Panc1 (cell line): ENCODE results near the gene ODAPH. TPM values are rescaled to one million over a fixed set of nuclear protein-coding genes. Genes with fewer than 3 reads are reported as not detected.

ENCODE experiments used
- ATAC-seq: fragments of 200-7000 bp; cut with Tn5 transposase; 2 replicates; pipeline ENCODE4 v1.9.1; 2020; ENCODE audit warnings: mild to moderate bottlenecking, moderate library complexity
- BruUV-seq: library from RNA; stranded (reverse); fragments of 400-500 nt; replicated peaks from 2 replicates; lab custom pipeline; 2021; lab: Mats Ljungman, UMichigan
- CTCF ChIA-PET: fragments of 300-600 bp; sonication (Branson Sonifier 250); formaldehyde crosslinking; loops from one replicate; lab custom pipeline; 2022; ENCODE audit warnings: antibody characterized with exemption; lab: Charles Lee
- POLR2A ChIA-PET: fragments of 300-600 bp; sonication (Branson Sonifier 250); formaldehyde crosslinking; loops from one replicate; lab custom pipeline; 2022; ENCODE audit warnings: antibody characterized with exemption; lab: Charles Lee
- DNase-seq: peaks from one replicate; pipeline ENCODE4 v3.0.0-alpha.2; 2010; ENCODE audit warnings: low read depth, low spot score
- H3K27ac ChIP-seq: 2 replicates; pipeline ENCODE4 v1.5.1; 2011; ENCODE audit warnings: mild to moderate bottlenecking, low read length, inconsistent platforms
- H3K27me3 ChIP-seq: fragments of 200-500 bp; sonication (Bioruptor generic); 2 replicates; pipeline ENCODE4 v1.6.0; 2014; ENCODE audit warnings: low read length, inconsistent platforms; ENCODE audit not compliant: control insufficient read depth, insufficient read depth
- H3K36me3 ChIP-seq: fragments of 200-500 bp; sonication (Bioruptor generic); 2 replicates; pipeline ENCODE4 v1.5.1; 2014; ENCODE audit warnings: inconsistent platforms, mild to moderate bottlenecking, low read length, moderate library complexity; ENCODE audit not compliant: control insufficient read depth, insufficient read depth
- H3K4me1 ChIP-seq: 2 replicates; pipeline ENCODE4 v1.5.1; 2011; ENCODE audit warnings: inconsistent platforms, mild to moderate bottlenecking, low read length, moderate library complexity; ENCODE audit not compliant: control insufficient read depth, insufficient read depth
- H3K4me3 ChIP-seq, 2 experiments: 2 replicates each; pipeline ENCODE4 v1.5.1; 2011 to 2012; ENCODE audit warnings: low read depth in 2 of 2, low read length in 2 of 2, mild to moderate bottlenecking in 2 of 2, inconsistent platforms in 1 of 2, moderate library complexity in 1 of 2
- H3K9me3 ChIP-seq: fragments of 200-500 bp; sonication (Bioruptor generic); 2 replicates; pipeline ENCODE4 v1.5.1; 2014; ENCODE audit warnings: low read depth, mild to moderate bottlenecking, inconsistent platforms, low read length, moderate library complexity; ENCODE audit not compliant: control insufficient read depth, insufficient read depth
- CTCF ChIP-seq: fragments of 450-650 bp; IDR thresholded peaks from 2 replicates; pipeline ENCODE4 v1.5.1; 2017; ENCODE audit warnings: mild to moderate bottlenecking
- POLR2AphosphoS5 ChIP-seq: IDR thresholded peaks from 2 replicates; pipeline ENCODE4 v1.6.1; 2012; ENCODE audit warnings: mild to moderate bottlenecking, low read depth, low read length, moderate library complexity
- SIN3A ChIP-seq: IDR thresholded peaks from 2 replicates; pipeline ENCODE4 v1.6.1; 2012; ENCODE audit warnings: low read depth, mild to moderate bottlenecking, low read length, moderate library complexity, borderline replicate concordance; ENCODE audit not compliant: insufficient read depth
- TCF7L2 ChIP-seq: IDR thresholded peaks from 2 replicates; pipeline ENCODE4 v1.6.1; 2011; ENCODE audit warnings: mild to moderate bottlenecking, low read depth, low read length, inconsistent platforms
- in situ Hi-C: cut with HindIII; loops from 2 replicates; pipeline ENCODE4 v1.10.0; 2016; ENCODE audit warnings: low sequenced_read_pairs, low pct_unique_long_range_greater_than_20kb
- intact Hi-C: fragments of 100-400 bp; cut with micrococcal nuclease; formaldehyde crosslinking; loops from one replicate; pipeline ENCODE4 v1.10.0; 2022; ENCODE audit not compliant: unreplicated experiment
- total RNA-seq: library from RNA; stranded (reverse); gene quantifications from one replicate; pipeline ENCODE4 v1.2.1, GENCODE V29; 2021; ENCODE audit not compliant: unreplicated experiment
- TF ChIP-seq, protein P1 (sequence below), 2 experiments: IDR thresholded peaks; 2 replicates each; pipeline ENCODE4 v1.6.1; 2011 to 2012; ENCODE audit warnings: low read depth in 2 of 2, control low read depth in 1 of 2, low read length in 1 of 2, mild to moderate bottlenecking in 1 of 2, moderate library complexity in 1 of 2; ENCODE audit not compliant: insufficient read depth in 1 of 2

The ODAPH gene
- total RNA-seq, 1 experiment from 2014 or later: not detected

GRCh38 chr4:75584067-75584466 is 28.2 kb downstream of the ODAPH start:
- no peaks in the 10 kb centered on the region for H3K9me3 ChIP-seq
- ChIA-PET CTCF (no interaction called here), POLR2A (no interaction called here)
- no peak for DNase-seq
- intact Hi-C loops (no loop called here), in situ Hi-C loops (no loop called here)
- ATAC-seq: no peak
- TF ChIP-seq CTCF: no peak
- no peak for TF ChIP-seq POLR2AphosphoS5
- TF ChIP-seq SIN3A: no peak
- TF ChIP-seq, protein P1, sequence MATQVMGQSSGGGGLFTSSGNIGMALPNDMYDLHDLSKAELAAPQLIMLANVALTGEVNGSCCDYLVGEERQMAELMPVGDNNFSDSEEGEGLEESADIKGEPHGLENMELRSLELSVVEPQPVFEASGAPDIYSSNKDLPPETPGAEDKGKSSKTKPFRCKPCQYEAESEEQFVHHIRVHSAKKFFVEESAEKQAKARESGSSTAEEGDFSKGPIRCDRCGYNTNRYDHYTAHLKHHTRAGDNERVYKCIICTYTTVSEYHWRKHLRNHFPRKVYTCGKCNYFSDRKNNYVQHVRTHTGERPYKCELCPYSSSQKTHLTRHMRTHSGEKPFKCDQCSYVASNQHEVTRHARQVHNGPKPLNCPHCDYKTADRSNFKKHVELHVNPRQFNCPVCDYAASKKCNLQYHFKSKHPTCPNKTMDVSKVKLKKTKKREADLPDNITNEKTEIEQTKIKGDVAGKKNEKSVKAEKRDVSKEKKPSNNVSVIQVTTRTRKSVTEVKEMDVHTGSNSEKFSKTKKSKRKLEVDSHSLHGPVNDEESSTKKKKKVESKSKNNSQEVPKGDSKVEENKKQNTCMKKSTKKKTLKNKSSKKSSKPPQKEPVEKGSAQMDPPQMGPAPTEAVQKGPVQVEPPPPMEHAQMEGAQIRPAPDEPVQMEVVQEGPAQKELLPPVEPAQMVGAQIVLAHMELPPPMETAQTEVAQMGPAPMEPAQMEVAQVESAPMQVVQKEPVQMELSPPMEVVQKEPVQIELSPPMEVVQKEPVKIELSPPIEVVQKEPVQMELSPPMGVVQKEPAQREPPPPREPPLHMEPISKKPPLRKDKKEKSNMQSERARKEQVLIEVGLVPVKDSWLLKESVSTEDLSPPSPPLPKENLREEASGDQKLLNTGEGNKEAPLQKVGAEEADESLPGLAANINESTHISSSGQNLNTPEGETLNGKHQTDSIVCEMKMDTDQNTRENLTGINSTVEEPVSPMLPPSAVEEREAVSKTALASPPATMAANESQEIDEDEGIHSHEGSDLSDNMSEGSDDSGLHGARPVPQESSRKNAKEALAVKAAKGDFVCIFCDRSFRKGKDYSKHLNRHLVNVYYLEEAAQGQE (IDR thresholded peaks at IDR 0.05; ENCODE audit: insufficient read depth in 1 of 2, low read depth in 2 of 2, low read length in 1 of 2): no peak
- TF ChIP-seq TCF7L2: no peak
- H3K36me3 ChIP-seq: no peaks in the 10 kb centered on the region
- H3K27me3 ChIP-seq: no peaks in the 10 kb centered on the region
- no TSS peak for BruUV-seq
- H3K27ac ChIP-seq: no peak overlapping the region
- H3K4me3 ChIP-seq: no peak overlapping the region
- no peaks in the 10 kb centered on the region for H3K4me1 ChIP-seq

GRCh38 chr4:75593393-75593792 is 37.5 kb downstream of the ODAPH start:
- POLR2A ChIA-PET: interaction anchor here (0.5 kb wide), 1 partner anchor 13 kb away, joined by 9 read pairs; no protein-coding TSS in a partner anchor
- intact Hi-C loops: no loop called here
- H3K27ac ChIP-seq: no peak overlapping the region
- in situ Hi-C loops: no loop called here
- TF ChIP-seq SIN3A (no peak), TCF7L2 (no peak), POLR2AphosphoS5 (no peak), CTCF (no peak)
- TF ChIP-seq, protein P1 (IDR thresholded peaks at IDR 0.05; ENCODE audit: insufficient read depth in 1 of 2, low read depth in 2 of 2, low read length in 1 of 2): no peak
- DNase-seq (no peak), ATAC-seq (no peak)
- H3K4me3 ChIP-seq: no peak overlapping the region
- H3K4me1 ChIP-seq: no peaks in the 10 kb centered on the region
- H3K36me3 ChIP-seq: no peaks in the 10 kb centered on the region; the same call in 1 of the 2 replicates
- CTCF ChIA-PET: no interaction called here
- no peaks in the 10 kb centered on the region for H3K9me3 ChIP-seq
- no peaks in the 10 kb centered on the region for H3K27me3 ChIP-seq
- no TSS peak for BruUV-seq
